Upper lobe of left lung (tissue), 4 donors: ENCODE data around the gene MOBP.

Source experiments
- CTCF ChIP-seq, 6 experiments: fragments of 450-650 bp in 4 of 6; fragments of 200-600 bp in 2 of 6; sonication (generic) in 2 of 6; IDR thresholded peaks; one replicate each; pipeline ENCODE4 v1.5.1; 2016 to 2019; ENCODE audit warnings: antibody characterized with exemption in 6 of 6
- EP300 ChIP-seq, 4 donors: sonication (generic); formaldehyde crosslinking; IDR thresholded peaks; one replicate each; pipeline ENCODE4 v1.5.1; 2017; ENCODE audit warnings: antibody characterized with exemption in 4 of 4, control low read depth in 2 of 4
- POLR2A ChIP-seq, 4 donors: fragments of 450-650 bp; IDR thresholded peaks; one replicate each; pipeline ENCODE4 v1.5.1; 2016 to 2017; ENCODE audit warnings: antibody characterized with exemption in 4 of 4, mild to moderate bottlenecking in 2 of 4
- POLR2AphosphoS5 ChIP-seq, 2 donors: sonication (generic); formaldehyde crosslinking; IDR thresholded peaks; one replicate each; pipeline ENCODE4 v1.5.1; 2017; ENCODE audit warnings: antibody characterized with exemption in 2 of 2

- no peak for TF ChIP-seq POLR2AphosphoS5 (IDR thresholded peaks at IDR 0.05)
- no peak for TF ChIP-seq CTCF (IDR thresholded peaks at IDR 0.05)
- TF ChIP-seq POLR2A (IDR thresholded peaks at IDR 0.05) = no peak
- no peak for TF ChIP-seq EP300 (IDR thresholded peaks at IDR 0.05)
Observed at GRCh38 chr3:39519103-39519502, 51.6 kb downstream of the MOBP start.
